ENCODE results near the gene PTPRG. TPM values are rescaled to one million over a fixed set of nuclear protein-coding genes. Genes with fewer than 3 reads are reported as not detected.

Gene PTPRG
- total RNA-seq, 2 donors from 2014 or later = 33.9 to 39.2 TPM

- Histone ChIP-seq H3K9me3 (no peaks in the 10 kb centered on the region), H3K36me3 (no peaks in the 10 kb centered on the region), H3K27me3 (no peaks in the 10 kb centered on the region), H3K27ac (peak overlapping the region; percentile 78 to 84), H3K4me1 (peaks cover 0 to 48% of the 10 kb centered on the region in 2 donors), H3K4me3 (no peak overlapping the region)
- DNase-seq (ENCODE audit: low spot score) = no peak
- TF ChIP-seq CTCF (IDR thresholded peaks at IDR 0.05) = no peak
These were observed 534.4 kb downstream of the PTPRG start for GRCh38 chr3:62095756-62096155.

- Histone ChIP-seq H3K27me3 (no peaks in the 10 kb centered on the region), H3K4me1 (peaks cover 0 to 50% of the 10 kb centered on the region in 2 donors), H3K36me3 (no peaks in the 10 kb centered on the region), H3K9me3 (no peaks in the 10 kb centered on the region), H3K27ac (peak overlapping the region; percentile 78 to 84), H3K4me3 (no peak overlapping the region)
- no peak for DNase-seq (ENCODE audit: low spot score)
- TF ChIP-seq CTCF (IDR thresholded peaks at IDR 0.05) = no peak
These were observed 535.1 kb downstream of the PTPRG start for GRCh38 chr3:62096521-62096920.

GRCh38 chr3:62097121-62097520 is 535.8 kb downstream of the PTPRG start:
- Histone ChIP-seq H3K4me1 (peaks cover 0 to 56% of the 10 kb centered on the region in 2 donors), H3K27me3 (no peaks in the 10 kb centered on the region), H3K27ac (peak overlapping the region; percentile 78 to 84), H3K36me3 (no peaks in the 10 kb centered on the region), H3K9me3 (no peaks in the 10 kb centered on the region), H3K4me3 (no peak overlapping the region)
- no peak for DNase-seq (ENCODE audit: low spot score)
- TF ChIP-seq CTCF (IDR thresholded peaks at IDR 0.05) = no peak

- no peaks in the 10 kb centered on the region for H3K36me3 ChIP-seq
- H3K9me3 ChIP-seq = no peaks in the 10 kb centered on the region
- peaks cover 0 to 56% of the 10 kb centered on the region in 2 donors for H3K4me1 ChIP-seq
- H3K27ac ChIP-seq = peak overlapping the region; percentile 13 to 84
- no peak overlapping the region for H3K4me3 ChIP-seq
- TF ChIP-seq CTCF (IDR thresholded peaks at IDR 0.05) = no peak
- no peak for DNase-seq (ENCODE audit: low spot score)
- no peaks in the 10 kb centered on the region for H3K27me3 ChIP-seq
These were observed 537.4 kb downstream of the PTPRG start for GRCh38 chr3:62098646-62099365.

GRCh38 chr3:62100282-62100989 is 539.1 kb downstream of the PTPRG start:
- Histone ChIP-seq H3K4me3 (no peak overlapping the region), H3K27me3 (no peaks in the 10 kb centered on the region), H3K36me3 (no peaks in the 10 kb centered on the region), H3K4me1 (peaks cover 0 to 46% of the 10 kb centered on the region in 2 donors), H3K9me3 (no peaks in the 10 kb centered on the region), H3K27ac (peak overlapping the region; percentile 4 to 14)
- DNase-seq (ENCODE audit: low spot score) = no peak
- no peak for TF ChIP-seq CTCF (IDR thresholded peaks at IDR 0.05)
